OCI-LY7 (cell line): Measurements from ENCODE around the gene CD248.

Source experiments
- EZH2phosphoT487 ChIP-seq: fragments of 200-600 bp; sonication (generic); IDR thresholded peaks from 2 replicates; pipeline ENCODE4 v1.6.1; 2018; ENCODE audit warnings: low read depth, borderline replicate concordance, mild to moderate bottlenecking, mixed run types, antibody characterized with exemption, low read length, moderate library complexity, mixed read lengths
- TF ChIP-seq, protein P1 (sequence below): fragments of 200-600 bp; sonication (generic); conservative IDR thresholded peaks from 2 replicates; pipeline ENCODE4 v1.5.1; 2014; ENCODE audit warnings: mild to moderate bottlenecking, antibody characterized with exemption, low read length, moderate library complexity, mixed read lengths

DNA sequence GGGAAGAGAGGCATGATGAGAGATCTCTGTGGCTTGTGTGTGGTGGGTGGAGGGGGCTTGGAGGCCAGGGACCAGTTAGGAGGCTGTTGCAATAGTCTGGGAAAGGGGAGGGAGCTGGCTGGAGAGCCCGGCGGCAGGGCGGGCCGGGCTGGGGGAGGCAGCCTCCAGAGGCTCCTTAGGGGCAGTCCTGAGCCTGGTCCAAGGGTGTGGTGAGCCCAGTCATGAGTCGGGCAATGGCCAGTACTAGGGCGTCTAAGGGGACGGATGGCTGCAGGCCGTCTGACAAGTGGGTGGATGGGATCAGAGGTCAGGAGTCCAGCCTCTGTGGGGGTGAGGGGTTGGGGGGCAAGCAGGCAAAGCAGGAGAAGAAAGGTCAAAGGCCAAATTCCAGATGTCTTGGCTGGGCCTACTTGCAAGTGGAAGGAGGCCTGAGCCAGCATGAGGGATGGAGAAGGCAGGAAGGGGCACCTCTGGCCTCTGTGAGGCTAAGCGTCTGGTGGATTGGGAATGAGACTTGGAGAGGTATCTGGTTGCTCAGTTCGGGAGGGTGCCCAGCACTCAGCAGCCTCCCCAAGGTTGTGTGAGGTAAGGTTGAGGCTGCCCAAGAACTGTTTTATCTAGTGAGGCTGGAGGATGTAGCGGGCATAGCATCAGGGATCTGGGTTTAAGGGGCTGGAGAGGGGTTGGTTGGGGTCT is 6.0 kb upstream of the CD248 start:
- TF ChIP-seq, protein P1, sequence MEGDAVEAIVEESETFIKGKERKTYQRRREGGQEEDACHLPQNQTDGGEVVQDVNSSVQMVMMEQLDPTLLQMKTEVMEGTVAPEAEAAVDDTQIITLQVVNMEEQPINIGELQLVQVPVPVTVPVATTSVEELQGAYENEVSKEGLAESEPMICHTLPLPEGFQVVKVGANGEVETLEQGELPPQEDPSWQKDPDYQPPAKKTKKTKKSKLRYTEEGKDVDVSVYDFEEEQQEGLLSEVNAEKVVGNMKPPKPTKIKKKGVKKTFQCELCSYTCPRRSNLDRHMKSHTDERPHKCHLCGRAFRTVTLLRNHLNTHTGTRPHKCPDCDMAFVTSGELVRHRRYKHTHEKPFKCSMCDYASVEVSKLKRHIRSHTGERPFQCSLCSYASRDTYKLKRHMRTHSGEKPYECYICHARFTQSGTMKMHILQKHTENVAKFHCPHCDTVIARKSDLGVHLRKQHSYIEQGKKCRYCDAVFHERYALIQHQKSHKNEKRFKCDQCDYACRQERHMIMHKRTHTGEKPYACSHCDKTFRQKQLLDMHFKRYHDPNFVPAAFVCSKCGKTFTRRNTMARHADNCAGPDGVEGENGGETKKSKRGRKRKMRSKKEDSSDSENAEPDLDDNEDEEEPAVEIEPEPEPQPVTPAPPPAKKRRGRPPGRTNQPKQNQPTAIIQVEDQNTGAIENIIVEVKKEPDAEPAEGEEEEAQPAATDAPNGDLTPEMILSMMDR: no peak
- TF ChIP-seq EZH2phosphoT487: no peak
